ENCODE data around the gene C2orf92. TPM values are rescaled to one million over a fixed set of nuclear protein-coding genes. Genes with fewer than 3 reads are reported as not detected.

C2orf92 gene
- total and polyA plus RNA-seq, 4 donors, result 9.2 to 23.2 (median 13.7) TPM

DNA sequence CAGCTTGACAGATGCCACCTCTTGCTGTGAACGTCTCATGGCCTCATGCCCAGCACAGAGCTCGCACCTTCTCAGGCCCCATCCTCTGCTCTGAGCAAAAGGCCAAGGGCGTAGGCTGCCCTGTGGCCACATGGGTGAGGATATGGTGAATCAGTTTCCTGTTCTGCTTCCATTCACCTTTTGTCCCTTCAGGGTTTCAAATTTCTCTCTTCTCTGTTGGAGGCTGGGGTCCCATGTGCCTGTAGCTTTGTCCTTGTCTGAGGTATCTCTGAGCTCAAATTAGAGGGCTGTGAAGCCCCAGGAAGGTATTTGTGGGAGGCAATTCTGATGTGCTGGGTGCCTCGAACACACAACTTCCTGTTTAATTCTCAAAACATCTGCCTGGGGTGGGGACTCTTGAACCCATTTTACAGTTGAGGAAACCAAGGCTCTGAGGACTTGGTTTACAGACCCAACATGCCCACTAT lies 72.9 kb downstream of the C2orf92 start:
- Histone ChIP-seq H3K36me3 (ENCODE audit: control insufficient read depth, insufficient read depth, low read length) (peaks cover 4% of the 10 kb centered on the region), H3K9me3 (ENCODE audit: control insufficient read depth, insufficient read depth, low read length) (no peaks in the 10 kb centered on the region), H3K27me3 (ENCODE audit: control insufficient read depth, insufficient read depth, low read length) (no peaks in the 10 kb centered on the region), H3K27ac (ENCODE audit: low read depth, low read length) (no peak overlapping the region), H3K4me1 (ENCODE audit: control insufficient read depth, insufficient read depth, low read length) (no peaks in the 10 kb centered on the region), H3K4me3 (ENCODE audit: low read depth, low read length) (no peak overlapping the region)
- WGBS (ENCODE audit: insufficient coverage), result 83% methylated on average over 2 of the region's 4 CpGs
- DNase-seq (ENCODE audit: low read depth in 4 of 6, low spot score in 6 of 6), result no peak

DNA sequence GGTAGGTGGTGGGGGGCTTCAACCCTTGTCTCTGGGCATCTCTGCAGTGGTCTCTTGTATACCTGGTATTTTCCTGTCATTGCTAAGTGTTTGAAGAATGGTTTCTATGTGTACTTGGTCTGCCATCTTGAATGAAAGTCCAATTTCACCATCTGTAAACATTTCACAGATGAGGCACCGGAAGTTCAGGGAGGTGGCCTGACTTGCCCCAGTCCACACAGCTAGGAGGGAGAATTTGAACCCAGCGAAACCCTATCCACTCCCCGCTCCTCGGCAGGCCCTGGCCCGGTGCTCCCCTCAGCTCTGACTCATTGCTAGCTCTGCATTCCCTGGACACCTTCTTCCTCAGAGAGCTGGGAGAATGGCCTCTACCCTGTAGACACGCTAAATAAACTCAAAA lies 74.4 kb downstream of the C2orf92 start:
- H3K36me3 ChIP-seq (ENCODE audit: control insufficient read depth, insufficient read depth, low read length), result peaks cover 4% of the 10 kb centered on the region
- DNase-seq (ENCODE audit: low read depth in 4 of 6, low spot score in 6 of 6), result no peak
- no peaks in the 10 kb centered on the region for H3K9me3 ChIP-seq (ENCODE audit: control insufficient read depth, insufficient read depth, low read length)
- WGBS (ENCODE audit: insufficient coverage), result 97% methylated on average over 5 of the region's 6 CpGs
- peaks cover 3% of the 10 kb centered on the region for H3K4me1 ChIP-seq (ENCODE audit: control insufficient read depth, insufficient read depth, low read length)
- H3K4me3 ChIP-seq (ENCODE audit: low read depth, low read length), result no peak overlapping the region
- no peaks in the 10 kb centered on the region for H3K27me3 ChIP-seq (ENCODE audit: control insufficient read depth, insufficient read depth, low read length)
- H3K27ac ChIP-seq (ENCODE audit: low read depth, low read length), result no peak overlapping the region

DNA sequence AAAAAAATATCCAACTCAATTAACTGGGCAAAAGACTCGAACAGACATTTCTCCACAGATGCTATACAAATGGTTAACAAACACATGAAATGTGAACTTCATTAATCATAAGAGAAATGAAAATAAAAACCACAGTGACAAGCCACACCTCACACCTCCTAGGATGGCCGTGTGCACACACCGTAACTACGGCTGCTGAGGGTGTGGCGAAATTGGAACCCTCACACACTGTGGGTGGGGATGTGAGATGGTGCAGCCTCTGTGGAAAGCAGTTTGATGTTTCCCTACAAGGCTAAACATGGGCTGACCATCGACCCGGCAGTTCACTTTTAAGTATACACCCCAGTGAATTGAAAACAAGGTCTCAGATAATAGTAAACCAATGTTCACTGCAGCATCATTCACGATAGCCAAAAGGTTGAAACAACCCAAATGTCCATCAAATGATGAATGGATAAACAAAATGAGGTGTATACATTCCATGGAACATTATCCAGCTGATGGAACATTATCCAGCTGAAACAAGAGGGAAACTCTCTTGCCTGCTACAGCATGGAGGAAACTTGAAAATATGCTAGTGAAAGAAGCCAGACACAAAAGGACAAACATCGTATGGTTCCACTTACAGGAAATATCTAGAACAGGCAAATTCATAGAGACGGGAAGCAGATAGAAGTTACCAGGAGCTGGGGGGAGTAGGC lies 76.1 kb downstream of the C2orf92 start:
- no peak overlapping the region for H3K27ac ChIP-seq (ENCODE audit: low read depth, low read length)
- 100% methylated on average over 2 of the region's 10 CpGs for WGBS (ENCODE audit: insufficient coverage)
- H3K36me3 ChIP-seq (ENCODE audit: control insufficient read depth, insufficient read depth, low read length), result peaks cover 4% of the 10 kb centered on the region
- no peak overlapping the region for H3K4me3 ChIP-seq (ENCODE audit: low read depth, low read length)
- no peaks in the 10 kb centered on the region for H3K27me3 ChIP-seq (ENCODE audit: control insufficient read depth, insufficient read depth, low read length)
- no peak for DNase-seq (ENCODE audit: low read depth in 4 of 6, low spot score in 6 of 6)
- no peaks in the 10 kb centered on the region for H3K9me3 ChIP-seq (ENCODE audit: control insufficient read depth, insufficient read depth, low read length)
- H3K4me1 ChIP-seq (ENCODE audit: control insufficient read depth, insufficient read depth, low read length), result peaks cover 3% of the 10 kb centered on the region

DNA sequence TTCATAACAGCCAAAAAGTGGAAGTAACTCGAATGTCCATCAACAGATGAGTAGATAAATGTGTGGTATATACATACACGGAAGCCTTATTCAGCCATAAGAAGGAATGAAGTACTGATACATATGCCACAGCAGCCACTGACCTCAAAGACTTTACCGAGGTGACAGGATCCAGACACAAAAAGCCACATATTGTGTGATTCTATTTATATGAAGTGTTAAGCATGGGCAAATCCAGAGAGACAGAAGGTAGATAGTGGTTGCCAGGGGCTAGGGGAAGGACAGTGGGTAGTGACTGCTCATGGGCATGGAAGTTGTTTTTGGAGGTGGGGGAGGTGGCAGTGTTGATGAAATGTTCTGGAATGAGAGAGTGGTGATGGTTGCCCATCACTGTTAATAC lies 77.8 kb downstream of the C2orf92 start:
- DNase-seq (ENCODE audit: low read depth in 4 of 6, low spot score in 6 of 6), result peak in 1 of 6 donors; percentile 30
- H3K27ac ChIP-seq (ENCODE audit: low read depth, low read length), result no peak overlapping the region
- H3K36me3 ChIP-seq (ENCODE audit: control insufficient read depth, insufficient read depth, low read length), result peaks cover 4% of the 10 kb centered on the region
- WGBS (ENCODE audit: insufficient coverage), result no CpG with 5 or more reads among the region's 3 CpGs
- peaks cover 3% of the 10 kb centered on the region for H3K4me1 ChIP-seq (ENCODE audit: control insufficient read depth, insufficient read depth, low read length)
- no peak overlapping the region for H3K4me3 ChIP-seq (ENCODE audit: low read depth, low read length)
- no peaks in the 10 kb centered on the region for H3K9me3 ChIP-seq (ENCODE audit: control insufficient read depth, insufficient read depth, low read length)
- H3K27me3 ChIP-seq (ENCODE audit: control insufficient read depth, insufficient read depth, low read length), result no peaks in the 10 kb centered on the region

DNA sequence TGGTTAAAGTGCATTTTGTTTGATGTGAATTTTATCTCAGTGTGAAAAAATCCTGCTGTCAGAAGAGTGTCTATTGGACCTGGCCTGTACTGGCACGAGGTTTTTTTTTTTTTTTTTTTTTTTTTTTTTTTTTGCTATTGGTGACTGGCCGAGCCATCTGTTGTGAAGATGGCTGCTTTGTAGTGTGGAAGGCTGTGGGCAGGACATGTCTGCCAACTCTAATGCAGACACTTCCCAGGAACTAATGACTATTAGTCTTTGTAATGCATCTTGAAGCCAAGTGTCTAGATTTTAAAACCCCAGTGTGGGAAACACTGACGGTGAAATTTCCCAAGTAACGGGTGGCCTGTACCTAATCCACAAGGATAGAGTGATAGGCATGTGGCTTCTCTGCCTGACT lies 78.2 kb downstream of the C2orf92 start:
- Histone ChIP-seq H3K27ac (ENCODE audit: low read depth, low read length) (no peak overlapping the region), H3K4me3 (ENCODE audit: low read depth, low read length) (no peak overlapping the region)
- DNase-seq (ENCODE audit: low read depth in 4 of 6, low spot score in 6 of 6), result peak in 2 of 6 donors; percentile 42 to 47

DNA sequence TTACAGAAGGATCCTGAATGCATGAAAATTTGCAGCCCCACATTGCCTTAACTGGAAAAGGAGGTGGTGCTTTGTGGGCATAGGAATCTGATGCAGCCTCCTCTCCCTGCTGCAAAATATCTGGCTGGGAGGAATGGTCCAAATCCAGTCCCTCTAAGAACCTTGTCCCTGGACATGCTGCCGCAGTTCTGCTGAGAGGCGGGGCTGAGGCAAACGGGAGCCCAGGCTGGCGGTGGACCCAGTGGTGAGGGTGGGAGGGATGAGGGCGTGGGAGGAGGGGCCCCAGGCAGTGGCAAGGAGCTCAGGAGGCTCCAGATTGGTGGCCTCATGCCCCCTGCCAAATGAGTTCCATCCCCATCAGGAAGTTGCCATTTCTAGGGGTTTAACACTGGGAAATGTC lies 80.1 kb downstream of the C2orf92 start:
- 73% methylated on average over 3 of the region's 5 CpGs for WGBS (ENCODE audit: insufficient coverage)

More for the DNA sequence above, 78.2 kb downstream of the C2orf92 start:
- H3K36me3 ChIP-seq (ENCODE audit: control insufficient read depth, insufficient read depth, low read length), result peaks cover 4% of the 10 kb centered on the region
- no peaks in the 10 kb centered on the region for H3K27me3 ChIP-seq (ENCODE audit: control insufficient read depth, insufficient read depth, low read length)
- H3K4me1 ChIP-seq (ENCODE audit: control insufficient read depth, insufficient read depth, low read length), result peaks cover 3% of the 10 kb centered on the region
- H3K9me3 ChIP-seq (ENCODE audit: control insufficient read depth, insufficient read depth, low read length), result no peaks in the 10 kb centered on the region
- WGBS (ENCODE audit: insufficient coverage), result 69% methylated on average over 2 of the region's 4 CpGs

DNA sequence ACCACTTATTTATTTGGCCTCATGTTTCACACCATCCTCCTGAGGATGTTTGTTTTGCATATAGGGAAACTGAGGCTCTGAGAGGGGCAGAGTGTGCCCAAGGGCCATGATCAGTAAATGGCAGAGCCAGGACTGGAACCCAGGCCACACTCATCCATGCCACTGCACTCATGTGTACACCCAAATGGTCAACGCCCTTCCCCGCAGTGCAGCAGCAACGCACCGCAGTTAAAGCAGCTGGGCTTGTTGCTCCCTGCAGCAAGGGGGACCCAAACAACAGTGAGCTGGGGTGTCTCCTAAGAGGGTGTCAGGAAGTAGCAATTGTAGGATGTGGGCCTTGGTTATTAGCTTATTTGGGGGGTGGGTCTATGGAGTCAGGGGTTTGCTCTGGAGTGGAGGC lies 80.5 kb downstream of the C2orf92 start:
- Histone ChIP-seq H3K27ac (ENCODE audit: low read depth, low read length) (no peak overlapping the region), H3K4me1 (ENCODE audit: control insufficient read depth, insufficient read depth, low read length) (peaks cover 3% of the 10 kb centered on the region), H3K4me3 (ENCODE audit: low read depth, low read length) (no peak overlapping the region), H3K9me3 (ENCODE audit: control insufficient read depth, insufficient read depth, low read length) (no peaks in the 10 kb centered on the region), H3K36me3 (ENCODE audit: control insufficient read depth, insufficient read depth, low read length) (peaks cover 6% of the 10 kb centered on the region), H3K27me3 (ENCODE audit: control insufficient read depth, insufficient read depth, low read length) (no peaks in the 10 kb centered on the region)
- no peak for DNase-seq (ENCODE audit: low read depth in 4 of 6, low spot score in 6 of 6)
- 96% methylated on average over 4 of the region's 4 CpGs for WGBS (ENCODE audit: insufficient coverage)

More for the DNA sequence above, 80.1 kb downstream of the C2orf92 start:
- Histone ChIP-seq H3K4me3 (ENCODE audit: low read depth, low read length) (no peak overlapping the region), H3K36me3 (ENCODE audit: control insufficient read depth, insufficient read depth, low read length) (peaks cover 2% of the 10 kb centered on the region), H3K27ac (ENCODE audit: low read depth, low read length) (no peak overlapping the region), H3K27me3 (ENCODE audit: control insufficient read depth, insufficient read depth, low read length) (no peaks in the 10 kb centered on the region), H3K9me3 (ENCODE audit: control insufficient read depth, insufficient read depth, low read length) (no peaks in the 10 kb centered on the region), H3K4me1 (ENCODE audit: control insufficient read depth, insufficient read depth, low read length) (peaks cover 3% of the 10 kb centered on the region)
- DNase-seq (ENCODE audit: low read depth in 4 of 6, low spot score in 6 of 6), result no peak

DNA sequence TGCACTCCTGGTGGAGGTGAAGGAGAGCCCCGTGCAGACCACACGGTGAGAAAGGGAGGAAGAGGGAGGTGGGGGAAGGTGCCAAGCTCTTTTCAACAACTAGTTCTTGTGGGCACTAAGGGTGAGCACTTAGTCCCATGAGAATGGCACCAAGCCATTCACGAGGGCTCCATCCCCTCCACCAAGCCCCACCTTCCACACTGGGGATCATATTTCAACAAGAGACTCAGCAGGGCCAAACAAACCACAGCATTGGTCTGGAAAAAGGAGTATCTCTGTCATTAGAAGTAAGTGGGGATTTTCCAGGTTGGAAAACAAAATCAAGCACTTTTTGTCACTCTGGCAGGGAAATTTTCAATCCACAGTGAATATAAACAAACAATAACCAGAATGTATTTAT lies 82.2 kb downstream of the C2orf92 start:
- WGBS (ENCODE audit: insufficient coverage), result no CpG with 5 or more reads among the region's 3 CpGs
- Histone ChIP-seq H3K27me3 (ENCODE audit: control insufficient read depth, insufficient read depth, low read length) (no peaks in the 10 kb centered on the region), H3K4me3 (ENCODE audit: low read depth, low read length) (no peak overlapping the region), H3K27ac (ENCODE audit: low read depth, low read length) (no peak overlapping the region), H3K36me3 (ENCODE audit: control insufficient read depth, insufficient read depth, low read length) (peaks cover 15% of the 10 kb centered on the region), H3K9me3 (ENCODE audit: control insufficient read depth, insufficient read depth, low read length) (no peaks in the 10 kb centered on the region), H3K4me1 (ENCODE audit: control insufficient read depth, insufficient read depth, low read length) (peaks cover 3% of the 10 kb centered on the region)
- DNase-seq (ENCODE audit: low read depth in 4 of 6, low spot score in 6 of 6), result no peak
